IPS-18c (cell line): ENCODE measurements around the gene L1CAM.

Experiments
- H3K4me3 ChIP-seq: 2 replicates; pipeline ENCODE4 v1.7.0; 2013; ENCODE audit warnings: low read depth, mild to moderate bottlenecking, low read length, moderate library complexity; ENCODE audit not compliant: insufficient read depth
- H3K9me3 ChIP-seq: one replicate; pipeline ENCODE4 v1.6.1; 2013; ENCODE audit warnings: mild to moderate bottlenecking, low read length, moderate library complexity; ENCODE audit not compliant: control insufficient read depth, insufficient read depth

Gene L1CAM

DNA sequence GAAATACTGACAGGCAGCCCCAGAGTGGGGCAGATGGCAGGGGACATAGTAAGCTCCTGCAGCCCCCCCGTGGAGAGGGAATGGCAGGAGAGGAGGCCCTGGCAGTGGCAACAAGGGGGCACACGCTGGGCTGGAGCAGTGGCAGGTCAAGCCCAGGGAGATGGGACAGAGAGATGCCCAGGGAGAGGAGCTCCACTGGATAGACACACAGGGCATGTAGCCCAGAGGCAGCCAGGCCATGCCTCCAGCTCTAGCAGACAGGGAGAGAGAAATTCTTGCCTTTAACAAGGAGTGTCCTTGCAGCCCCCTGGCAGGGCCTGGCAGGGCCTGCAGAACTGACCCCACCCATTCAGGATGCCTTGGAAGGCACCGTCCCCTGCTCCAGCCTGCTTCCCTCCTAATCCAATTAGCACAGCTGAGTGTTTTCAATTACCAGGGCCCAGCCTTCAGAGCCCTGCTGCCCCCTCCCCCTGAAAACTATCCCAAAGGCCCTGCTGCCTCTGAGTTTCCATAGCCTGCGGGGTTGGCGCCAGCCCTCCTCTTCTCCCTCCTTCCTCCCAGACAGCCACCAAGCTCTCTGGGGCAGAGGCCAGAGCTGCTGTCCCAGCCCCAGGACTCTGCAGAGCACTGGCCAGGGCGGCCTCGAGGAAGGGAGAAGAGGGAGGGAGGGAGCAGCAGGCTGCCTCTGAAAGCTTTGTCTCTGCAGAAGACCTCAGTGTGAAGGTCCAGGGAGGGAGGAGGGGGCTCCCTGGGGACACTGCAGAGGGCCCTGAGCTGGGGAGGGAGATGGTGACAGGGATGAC, 12.5 kb downstream of the L1CAM start:
- Histone ChIP-seq H3K4me3 (no peak overlapping the region), H3K9me3 (peaks cover 4% of the 10 kb centered on the region)

DNA sequence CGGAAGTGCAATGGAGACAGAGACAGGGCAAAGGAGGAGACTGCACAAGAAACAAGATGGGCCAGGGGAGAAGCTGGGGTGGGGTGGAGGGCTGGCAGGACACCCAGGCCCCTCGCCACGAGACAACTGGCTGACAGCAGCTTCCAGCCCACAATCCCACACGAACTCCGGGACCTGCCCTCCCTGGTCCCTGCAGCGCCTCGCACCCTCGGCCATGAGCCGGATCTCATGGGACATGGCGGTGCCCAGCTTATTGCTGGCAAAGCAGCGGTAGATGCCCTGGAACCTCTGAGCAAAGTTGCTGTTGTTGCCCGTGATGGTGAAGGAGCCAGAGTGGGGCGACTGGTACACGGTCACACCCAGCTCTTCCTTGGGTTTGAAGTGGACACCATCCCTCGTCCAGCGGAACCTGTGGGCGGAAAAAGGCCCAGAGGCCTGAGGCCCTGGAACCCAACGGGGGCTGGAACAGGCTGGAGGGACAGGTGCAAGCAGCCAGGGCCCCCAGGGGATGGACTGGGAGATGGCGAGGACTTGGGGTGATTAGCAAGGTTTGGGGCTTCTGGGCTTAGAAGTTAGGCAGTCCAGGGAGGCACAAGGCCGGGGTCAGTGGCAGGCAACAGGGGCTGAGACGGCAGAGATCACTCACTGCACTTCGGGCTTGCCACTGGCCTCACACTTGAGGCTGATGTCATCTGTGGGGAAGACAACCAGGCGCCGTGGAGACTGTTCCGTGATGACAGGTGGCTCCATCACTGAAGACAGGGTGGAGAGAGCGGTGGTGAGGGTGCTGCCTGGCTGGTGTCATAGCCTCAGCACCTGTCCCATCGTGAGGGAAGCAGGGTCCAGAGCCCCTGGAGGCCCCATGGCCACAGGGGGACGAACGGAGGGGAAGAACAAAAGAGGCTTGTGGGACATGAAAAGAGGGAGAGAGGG, 13.8 kb downstream of the L1CAM start:
- Histone ChIP-seq H3K4me3 (no peak overlapping the region), H3K9me3 (peaks cover 7% of the 10 kb centered on the region)

DNA sequence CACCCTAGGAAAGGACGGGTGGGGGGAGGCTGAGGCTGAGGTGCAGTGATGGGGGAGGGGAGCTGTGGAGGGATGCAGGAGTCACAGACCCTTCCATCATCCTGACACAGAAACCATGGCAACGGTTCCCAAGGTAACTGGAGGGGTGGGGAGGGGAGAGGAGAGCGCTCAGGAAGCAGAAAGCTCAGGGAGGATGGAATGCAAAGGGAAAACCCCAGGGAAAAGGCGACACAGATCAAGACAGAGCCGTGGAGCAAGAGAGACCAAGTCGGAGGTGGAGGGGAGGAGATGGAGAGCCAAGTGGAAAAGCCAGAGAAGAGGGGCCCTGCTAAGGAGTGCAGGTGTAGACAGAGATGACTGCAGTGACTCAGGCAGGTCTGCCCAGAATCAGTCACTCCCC, 14.5 kb downstream of the L1CAM start:
- Histone ChIP-seq H3K9me3 (peaks cover 7% of the 10 kb centered on the region), H3K4me3 (no peak overlapping the region; the same call in 1 of the 2 replicates)

DNA sequence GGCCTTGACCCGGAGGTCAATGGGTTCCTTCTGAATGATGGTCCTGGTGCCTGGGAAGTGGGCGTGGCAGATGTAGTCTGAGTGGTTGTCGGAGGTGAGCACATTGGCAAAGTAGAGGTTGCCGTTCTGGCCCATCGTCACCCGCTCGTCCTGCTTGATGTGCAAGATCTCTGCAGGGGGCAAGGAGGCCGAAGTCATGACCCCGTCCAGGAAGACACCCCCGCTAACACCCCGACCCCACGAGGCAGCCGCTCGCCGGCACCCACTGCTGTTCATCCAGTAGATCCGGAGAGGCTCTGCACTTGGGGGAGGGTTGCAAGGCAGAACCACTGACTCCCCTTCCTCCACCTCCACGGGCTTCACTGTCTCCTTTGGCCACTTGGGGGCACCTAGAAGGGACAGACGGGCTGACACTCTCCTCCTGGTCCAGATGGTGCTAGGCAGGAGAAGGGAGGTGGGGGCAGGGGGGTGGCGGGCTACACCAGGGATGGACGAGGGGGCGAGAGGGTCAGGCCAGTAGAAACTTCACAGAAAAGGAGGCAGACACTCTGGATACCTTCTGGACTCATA, 15.1 kb downstream of the L1CAM start:
- peaks cover 7% of the 10 kb centered on the region for H3K9me3 ChIP-seq
- no peak overlapping the region; the same call in 1 of the 2 replicates for H3K4me3 ChIP-seq

DNA sequence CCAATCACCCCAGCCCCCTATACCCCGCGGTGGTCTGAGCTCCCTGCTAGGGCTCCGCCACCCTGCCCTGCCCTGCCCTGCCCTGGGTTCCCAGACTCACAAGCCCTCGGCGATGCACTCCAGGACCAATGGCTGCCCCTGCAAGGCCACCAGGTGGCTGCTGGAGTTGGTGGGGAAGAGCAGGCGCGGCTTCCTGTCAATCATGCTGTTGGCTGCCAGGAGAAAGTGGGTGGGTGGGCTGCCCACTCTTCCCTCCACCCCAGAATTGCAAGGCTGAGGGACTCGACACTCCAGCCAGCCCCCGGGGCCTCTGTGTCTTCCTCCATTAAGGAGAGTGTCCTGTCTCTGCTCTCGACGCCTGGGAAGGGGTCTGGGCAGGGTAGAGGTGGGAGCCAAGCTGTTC, 15.7 kb downstream of the L1CAM start:
- Histone ChIP-seq H3K4me3 (no peak overlapping the region), H3K9me3 (peaks cover 10% of the 10 kb centered on the region)

DNA sequence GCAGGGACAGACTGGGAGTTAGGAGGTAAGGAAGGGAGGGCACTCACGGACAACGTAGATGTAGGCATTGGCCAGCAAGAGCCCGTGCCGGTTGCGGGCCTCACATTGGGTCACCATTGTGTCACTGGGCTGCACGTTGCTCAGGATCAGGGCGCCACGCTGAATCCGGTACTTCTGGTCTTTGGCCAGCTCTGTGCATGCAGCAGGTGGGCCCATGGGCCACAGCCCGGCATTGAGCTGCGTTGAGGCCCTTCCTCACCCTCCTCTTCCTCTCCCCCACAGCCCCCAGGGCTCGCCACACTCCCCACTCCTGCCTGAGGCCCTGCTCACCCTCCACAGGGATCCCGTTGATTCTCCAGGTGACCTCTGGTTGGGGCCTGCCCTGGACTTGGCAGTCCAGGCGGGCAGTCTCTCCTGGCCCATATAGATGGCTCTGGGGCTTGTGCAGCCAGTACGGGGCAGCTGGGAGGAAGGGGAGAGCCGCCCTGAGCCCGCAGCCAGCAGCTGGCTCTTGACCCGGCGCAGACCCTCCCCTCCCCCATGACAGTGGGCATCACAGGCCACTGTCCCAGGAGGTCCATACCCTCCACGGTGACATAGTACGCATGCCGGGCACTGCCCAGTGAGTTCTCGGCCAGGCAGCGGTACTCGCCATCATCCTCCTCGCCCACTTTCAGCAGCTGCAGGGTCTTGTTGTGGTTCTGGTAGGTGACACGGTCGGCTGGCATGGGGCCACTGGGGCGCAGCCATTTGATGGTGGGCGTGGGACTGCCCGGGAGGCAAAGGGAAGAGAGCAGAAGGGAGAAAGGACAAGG, 16.3 kb downstream of the L1CAM start:
- Histone ChIP-seq H3K9me3 (peaks cover 10% of the 10 kb centered on the region), H3K4me3 (no peak overlapping the region)

DNA sequence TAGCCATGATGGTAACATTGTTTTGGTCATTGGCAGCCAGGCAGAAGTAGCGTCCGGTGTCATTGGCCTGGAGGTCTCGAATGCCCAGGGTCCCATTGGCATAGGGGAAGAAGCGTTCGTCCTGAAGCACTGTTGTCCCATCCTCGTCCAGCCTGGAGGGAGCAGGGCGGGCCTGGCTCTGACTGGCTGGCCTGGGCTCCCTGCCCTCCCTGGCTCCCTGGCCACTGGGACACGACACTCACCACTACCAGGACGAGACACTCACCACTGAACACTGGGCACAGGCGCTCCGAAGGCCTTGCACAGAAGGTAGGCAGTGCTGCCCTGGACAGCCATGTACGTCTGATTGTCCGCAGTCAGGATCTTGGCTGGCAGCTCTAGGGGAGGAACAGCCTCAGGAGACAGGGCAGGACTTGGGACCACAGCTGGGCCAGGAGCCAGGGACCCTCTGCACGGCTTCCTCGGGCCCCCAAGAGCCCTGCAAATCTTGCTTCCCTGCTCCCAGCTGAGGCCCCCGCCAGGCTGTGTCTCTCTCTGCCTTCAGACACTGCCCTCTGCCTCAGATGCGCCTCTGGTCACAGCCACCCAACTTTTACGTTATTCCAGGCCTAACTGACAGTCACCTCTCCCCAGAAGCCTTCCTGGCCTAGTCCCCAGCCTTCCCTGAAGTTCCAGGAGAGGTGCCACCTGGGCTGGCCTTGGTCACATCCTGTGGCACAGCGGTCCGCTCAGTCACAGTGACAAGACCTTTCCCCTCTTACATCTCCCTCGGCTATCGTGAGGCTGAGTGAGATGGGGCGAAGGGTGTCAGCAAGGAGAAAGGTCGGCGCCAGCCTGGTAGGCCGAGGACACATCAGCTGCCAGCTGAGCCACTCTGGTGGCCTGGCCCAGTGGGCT, 17.1 kb downstream of the L1CAM start:
- Histone ChIP-seq H3K4me3 (no peak overlapping the region), H3K9me3 (peaks cover 10% of the 10 kb centered on the region)

DNA sequence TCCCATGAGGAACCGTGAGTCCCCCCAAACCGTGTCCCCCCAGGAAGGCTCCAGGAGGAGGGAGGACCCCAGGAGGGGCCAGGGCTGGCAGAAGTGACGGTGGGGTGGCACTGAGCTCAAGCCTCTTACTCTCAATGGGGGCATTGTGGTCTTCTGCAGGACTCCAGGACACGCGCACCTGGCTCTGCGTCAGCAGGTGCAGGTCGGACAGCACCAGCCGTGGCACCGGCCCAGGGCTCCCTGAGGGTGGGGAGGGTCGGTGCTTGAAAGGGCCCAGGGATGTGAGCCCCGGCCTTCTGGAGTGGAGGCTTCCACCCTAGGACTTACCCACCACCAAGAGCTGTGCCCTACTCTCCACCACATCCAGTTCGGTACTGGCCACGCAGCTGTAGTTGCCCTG, 18.3 kb downstream of the L1CAM start:
- Histone ChIP-seq H3K4me3 (no peak overlapping the region), H3K9me3 (peaks cover 12% of the 10 kb centered on the region)

DNA sequence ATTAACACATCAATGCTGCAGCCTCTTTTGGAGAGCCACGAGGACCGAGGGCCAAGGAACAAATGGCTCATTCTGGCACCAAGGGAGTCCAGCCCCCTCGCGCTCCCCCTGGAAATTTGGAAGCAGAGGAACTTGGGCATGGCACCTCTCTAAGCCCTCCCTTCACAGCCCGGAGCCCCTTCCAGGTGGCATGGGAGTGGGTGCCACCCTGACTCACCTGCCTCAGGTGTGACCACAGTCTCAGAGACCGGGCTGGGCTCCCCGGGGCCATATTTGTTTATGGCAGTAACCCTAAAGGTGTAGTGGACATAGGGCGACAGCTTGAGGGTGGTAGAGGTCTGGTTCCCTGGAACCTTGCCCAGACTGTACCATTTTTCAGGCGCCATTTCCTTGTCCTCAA, 18.8 kb downstream of the L1CAM start:
- Histone ChIP-seq H3K4me3 (0 out of 2 replicates have a peak overlapping the region, but pooled peaks have one; percentile 1), H3K9me3 (peaks cover 11% of the 10 kb centered on the region)

DNA sequence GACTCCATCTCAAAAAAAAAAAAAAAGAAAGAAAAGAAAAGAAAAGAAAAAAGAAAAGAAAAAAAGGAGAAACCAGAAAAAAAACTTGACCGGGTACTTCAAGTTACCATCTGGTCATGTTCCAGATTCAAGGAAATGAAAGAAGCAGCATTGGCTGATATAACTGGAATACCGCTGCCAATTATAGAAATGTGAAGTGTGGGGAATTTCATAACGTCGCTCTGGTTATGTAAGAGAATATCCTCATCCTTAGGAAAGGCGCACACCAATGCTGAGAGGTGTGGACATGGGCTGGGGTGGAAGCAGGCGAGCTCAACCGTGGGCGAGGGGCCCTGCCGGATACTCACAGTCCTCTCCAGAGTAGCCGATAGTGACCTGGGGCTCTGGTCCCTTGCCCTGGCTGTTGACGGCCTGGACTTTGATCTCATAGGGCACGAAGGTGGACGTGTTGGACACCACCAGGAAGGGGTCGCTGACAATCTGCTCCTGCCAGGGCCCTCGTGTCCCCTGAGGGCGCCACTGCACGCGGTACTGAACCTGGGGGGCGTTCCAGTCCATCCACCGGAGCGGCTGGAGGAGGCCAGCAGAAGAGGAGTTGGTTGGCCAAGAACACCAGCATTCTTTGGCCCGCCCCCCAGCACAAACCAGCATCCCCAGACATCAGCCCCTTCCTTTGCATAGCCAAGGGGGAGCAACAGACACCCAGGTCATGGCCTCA, 19.5 kb downstream of the L1CAM start:
- peaks cover 12% of the 10 kb centered on the region for H3K9me3 ChIP-seq
- no peak overlapping the region for H3K4me3 ChIP-seq

DNA sequence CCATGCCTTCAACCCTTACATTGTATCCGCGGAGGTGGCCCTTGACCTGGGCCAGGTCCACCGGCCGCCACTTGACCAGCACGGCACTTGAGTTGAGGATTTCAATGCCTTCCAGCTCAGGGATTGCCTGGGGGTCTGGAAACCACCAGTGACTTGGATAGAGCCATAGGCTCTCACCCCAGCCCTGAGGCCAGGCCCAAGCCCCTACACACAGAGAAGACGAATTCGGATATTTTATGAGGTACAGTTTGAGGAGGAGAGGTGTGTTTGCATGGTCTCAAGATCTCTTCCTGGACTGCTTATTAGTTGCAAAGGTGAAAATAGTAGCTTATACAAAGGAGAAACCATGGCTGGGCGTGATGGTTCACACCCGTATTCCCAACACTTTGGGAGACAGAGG, 20.3 kb downstream of the L1CAM start:
- H3K4me3 ChIP-seq, result no peak overlapping the region

DNA sequence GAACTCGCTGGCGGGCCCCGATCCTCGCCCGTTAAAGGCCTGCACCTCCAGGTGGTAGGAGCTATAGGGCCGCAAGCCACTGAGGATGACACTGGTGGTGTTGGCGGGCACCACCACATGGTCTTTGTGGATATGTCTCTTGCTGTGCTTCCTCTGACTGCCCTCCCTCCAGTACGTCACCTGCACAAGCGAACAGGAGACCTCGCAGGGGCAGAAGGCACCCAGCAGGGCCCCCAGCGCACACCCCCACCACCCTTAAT, 20.7 kb downstream of the L1CAM start:
- Histone ChIP-seq H3K9me3 (peaks cover 14% of the 10 kb centered on the region), H3K4me3 (no peak overlapping the region)

More for the DNA sequence above, 20.3 kb downstream of the L1CAM start:
- H3K9me3 ChIP-seq, result peaks cover 14% of the 10 kb centered on the region

DNA sequence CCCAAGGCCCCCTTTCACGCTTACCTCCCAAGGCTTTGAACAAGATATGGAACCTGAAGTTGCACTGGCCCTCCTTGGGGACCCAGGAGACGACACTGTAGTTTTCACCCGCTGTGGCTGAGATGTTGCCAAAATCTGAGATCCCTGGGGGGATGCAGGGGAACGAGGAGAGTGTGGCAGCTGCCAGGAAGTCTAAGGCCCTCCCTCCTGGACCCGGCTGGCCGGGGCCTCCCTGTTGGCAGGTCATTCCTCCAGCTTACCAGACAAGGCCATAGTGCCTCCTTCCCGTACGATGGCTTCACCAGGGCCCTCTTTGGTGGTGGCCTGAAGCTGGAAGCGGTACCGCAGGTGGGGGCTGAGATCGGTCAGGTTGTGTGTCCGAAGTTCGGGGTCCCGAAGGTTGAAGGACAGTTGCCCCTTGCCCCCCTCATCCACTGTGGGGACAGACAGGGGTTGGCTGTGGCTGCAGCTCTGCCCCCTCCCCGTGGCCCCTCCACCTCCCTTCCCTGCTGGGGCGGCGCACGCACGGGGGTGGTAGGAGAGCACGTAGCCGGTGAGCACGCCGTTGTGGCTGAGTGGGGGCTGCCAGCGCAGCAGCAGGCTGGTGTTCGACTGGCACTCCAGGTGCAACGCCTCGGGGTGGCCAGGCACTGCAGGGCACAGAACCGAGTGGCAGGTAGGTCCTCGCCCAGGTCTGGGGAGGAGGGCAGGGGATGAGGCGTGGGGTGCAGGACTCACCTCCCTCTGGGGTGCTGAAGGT, 21.2 kb downstream of the L1CAM start:
- peaks cover 15% of the 10 kb centered on the region for H3K9me3 ChIP-seq

DNA sequence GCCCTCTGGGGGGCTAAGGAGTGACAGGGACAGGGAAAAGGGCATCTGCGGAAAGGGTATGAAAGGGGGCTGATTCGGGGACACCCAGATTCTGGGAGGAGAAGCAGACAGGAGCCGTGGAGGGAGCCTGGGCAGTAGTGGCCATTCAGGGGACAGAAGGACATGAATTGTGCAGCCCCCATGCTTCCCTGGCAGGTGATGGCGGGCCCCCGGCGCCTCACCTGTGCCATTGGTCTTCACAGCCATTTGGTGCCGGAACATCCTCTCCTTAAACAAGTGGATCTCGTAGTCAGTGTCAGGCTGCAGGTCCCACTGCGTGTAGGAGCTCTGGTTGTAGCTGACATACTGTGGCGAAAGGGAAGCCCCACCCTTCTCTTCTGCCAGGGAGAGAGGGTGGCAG, 21.9 kb downstream of the L1CAM start:
- peaks cover 18% of the 10 kb centered on the region for H3K9me3 ChIP-seq
- no peak overlapping the region for H3K4me3 ChIP-seq

More for the DNA sequence above, 21.2 kb downstream of the L1CAM start:
- H3K4me3 ChIP-seq, result no peak overlapping the region
